HepG2 (cell line): ENCODE data around the gene NDE1. TPM values are rescaled to one million over a fixed set of nuclear protein-coding genes. Genes with fewer than 3 reads are reported as not detected.

Experiments
- BRCA1 ChIP-seq: sonication (generic); formaldehyde crosslinking; IDR thresholded peaks from 2 replicates; pipeline ENCODE4 v1.4.0; 2020; ENCODE audit warnings: missing genetic modification reagents
- CENPT ChIP-seq: sonication (generic); formaldehyde crosslinking; IDR thresholded peaks from 2 replicates; pipeline ENCODE4 v1.8.0; 2022; ENCODE audit warnings: low read depth, mild to moderate bottlenecking, moderate library complexity, missing genetic modification reagents
- DMAP1 ChIP-seq: IDR thresholded peaks from 2 replicates; pipeline ENCODE4 v1.6.1; 2016
- ISL2 ChIP-seq: sonication (generic); formaldehyde crosslinking; IDR thresholded peaks from 2 replicates; pipeline ENCODE4 v1.5.0; 2020; ENCODE audit warnings: missing genetic modification reagents
- MIER2 ChIP-seq: IDR thresholded peaks from 2 replicates; pipeline ENCODE4 v1.6.1; 2016; ENCODE audit warnings: missing biosample characterization, missing genetic modification reagents
- MTA3 ChIP-seq: sonication (generic); formaldehyde crosslinking; IDR thresholded peaks from 2 replicates; pipeline ENCODE4 v1.4.0; 2020; ENCODE audit warnings: missing genetic modification reagents
- POLR2A ChIP-seq, 2 experiments: IDR thresholded peaks; 2 replicates each; pipeline ENCODE4 v1.6.1; 2011; ENCODE audit warnings: low read depth in 2 of 2, low read length in 2 of 2, mild to moderate bottlenecking in 1 of 2, moderate library complexity in 1 of 2; ENCODE audit not compliant: insufficient read depth in 1 of 2
- ZBTB21 ChIP-seq: sonication (generic); formaldehyde crosslinking; IDR thresholded peaks from 2 replicates; pipeline ENCODE4 v1.4.0; 2020; ENCODE audit warnings: missing genetic modification reagents
- ZBTB7A ChIP-seq: sonication (generic); formaldehyde crosslinking; IDR thresholded peaks from 2 replicates; pipeline ENCODE4 v1.8.0; 2022; ENCODE audit warnings: mild to moderate bottlenecking, missing genetic modification reagents
- ZNF343 ChIP-seq: sonication (generic); formaldehyde crosslinking; IDR thresholded peaks from 2 replicates; pipeline ENCODE4 v1.4.0; 2020; ENCODE audit warnings: mild to moderate bottlenecking, missing genetic modification reagents
- ZNF468 ChIP-seq: sonication (generic); formaldehyde crosslinking; IDR thresholded peaks from 2 replicates; pipeline ENCODE4 v1.8.0; 2022; ENCODE audit warnings: mild to moderate bottlenecking, moderate library complexity, missing genetic modification reagents
- ZNF562 ChIP-seq: sonication (generic); formaldehyde crosslinking; IDR thresholded peaks from 2 replicates; pipeline ENCODE4 v1.8.0; 2022; ENCODE audit warnings: missing genetic modification reagents, borderline replicate concordance
- ZNF564 ChIP-seq: sonication (generic); formaldehyde crosslinking; IDR thresholded peaks from 2 replicates; pipeline ENCODE4 v1.8.1; 2023; ENCODE audit warnings: mild to moderate bottlenecking, missing genetic modification reagents
- ZNF615 ChIP-seq: sonication (generic); formaldehyde crosslinking; IDR thresholded peaks from 2 replicates; pipeline ENCODE4 v1.5.0; 2020; ENCODE audit warnings: mild to moderate bottlenecking, missing genetic modification reagents, borderline replicate concordance
- ZSCAN30 ChIP-seq: sonication (generic); formaldehyde crosslinking; IDR thresholded peaks from 2 replicates; pipeline ENCODE4 v1.5.0; 2020; ENCODE audit warnings: mild to moderate bottlenecking, missing genetic modification reagents
- polyA plus RNA-seq, 8 experiments: library from polyadenylated mRNA; depleted of rRNA in 3 of 8; stranded (reverse) in 7 of 8; unstranded in 1 of 8; fragments of >200 nt; fragmentation: Illumina TruSeq in 4 of 8; extraction: Trizol in 4 of 8; gene quantifications; 2 replicates each; pipeline versions ENCODE4 v1.2.1 to v1.2.3, GENCODE V29; 2011 to 2016; ENCODE audit warnings: low read depth in 4 of 8, missing spikeins in 1 of 8, mixed read lengths in 1 of 8; ENCODE audit not compliant: insufficient read depth in 1 of 8
- total RNA-seq, 5 experiments: library from RNA; depleted of rRNA; stranded (reverse); fragments of >200 nt; fragmentation: Illumina TruSeq; extraction: Trizol; gene quantifications; 2 replicates each; pipeline ENCODE4 v1.2.3, GENCODE V29; 2016; ENCODE audit warnings: low read depth in 1 of 5
- TF ChIP-seq, protein P1 (sequence below): sonication (generic); formaldehyde crosslinking; IDR thresholded peaks from 2 replicates; pipeline ENCODE4 v1.5.0; 2020; ENCODE audit warnings: missing genetic modification reagents
- TF ChIP-seq, protein P2 (sequence below): sonication (generic); formaldehyde crosslinking; IDR thresholded peaks from 2 replicates; pipeline ENCODE4 v1.4.0; 2020; ENCODE audit warnings: mild to moderate bottlenecking, missing genetic modification reagents
- TF ChIP-seq, protein P3 (sequence below): sonication (generic); formaldehyde crosslinking; conservative IDR thresholded peaks from 2 replicates; pipeline ENCODE4 v1.4.0; 2020; ENCODE audit warnings: missing genetic modification reagents
- TF ChIP-seq, protein P4 (sequence below): sonication (generic); formaldehyde crosslinking; IDR thresholded peaks from 2 replicates; pipeline ENCODE4 v1.4.0; 2020; ENCODE audit warnings: missing genetic modification reagents

Gene NDE1
- total and polyA plus RNA-seq, 2 of the 13 experiments (the other 11 are each of a cell fraction or from before 2014, with no cell fraction given) = 40.9 to 72.5 TPM

GRCh38 chr16:15607700-15608396 is 42.2 kb upstream of the NDE1 start (continued):
- TF ChIP-seq ZNF343 (CRISPR knock-in tag) (no peak), MIER2 (CRISPR knock-in tag) (no peak; the same call in 1 of the 2 replicates), ZNF468 (CRISPR knock-in tag) (no peak), MTA3 (no peak), ZSCAN30 (no peak), CENPT (CRISPR knock-in tag) (no peak), BRCA1 (CRISPR knock-in tag) (no peak), ISL2 (CRISPR knock-in tag) (no peak), ZNF562 (no peak), POLR2A (IDR thresholded peaks at IDR 0.05; ENCODE audit: insufficient read depth in 1 of 2, low read depth in 2 of 2, low read length in 2 of 2) (no peak), ZBTB7A (no peak), ZNF564 (CRISPR knock-in tag) (no peak), DMAP1 (CRISPR knock-in tag) (no peak), ZBTB21 (peak; percentile 92), ZNF615 (CRISPR knock-in tag) (no peak)
- TF ChIP-seq, protein P1, sequence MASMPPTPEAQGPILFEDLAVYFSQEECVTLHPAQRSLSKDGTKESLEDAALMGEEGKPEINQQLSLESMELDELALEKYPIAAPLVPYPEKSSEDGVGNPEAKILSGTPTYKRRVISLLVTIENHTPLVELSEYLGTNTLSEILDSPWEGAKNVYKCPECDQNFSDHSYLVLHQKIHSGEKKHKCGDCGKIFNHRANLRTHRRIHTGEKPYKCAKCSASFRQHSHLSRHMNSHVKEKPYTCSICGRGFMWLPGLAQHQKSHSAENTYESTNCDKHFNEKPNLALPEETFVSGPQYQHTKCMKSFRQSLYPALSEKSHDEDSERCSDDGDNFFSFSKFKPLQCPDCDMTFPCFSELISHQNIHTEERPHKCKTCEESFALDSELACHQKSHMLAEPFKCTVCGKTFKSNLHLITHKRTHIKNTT = no peak
- TF ChIP-seq, protein P2, sequence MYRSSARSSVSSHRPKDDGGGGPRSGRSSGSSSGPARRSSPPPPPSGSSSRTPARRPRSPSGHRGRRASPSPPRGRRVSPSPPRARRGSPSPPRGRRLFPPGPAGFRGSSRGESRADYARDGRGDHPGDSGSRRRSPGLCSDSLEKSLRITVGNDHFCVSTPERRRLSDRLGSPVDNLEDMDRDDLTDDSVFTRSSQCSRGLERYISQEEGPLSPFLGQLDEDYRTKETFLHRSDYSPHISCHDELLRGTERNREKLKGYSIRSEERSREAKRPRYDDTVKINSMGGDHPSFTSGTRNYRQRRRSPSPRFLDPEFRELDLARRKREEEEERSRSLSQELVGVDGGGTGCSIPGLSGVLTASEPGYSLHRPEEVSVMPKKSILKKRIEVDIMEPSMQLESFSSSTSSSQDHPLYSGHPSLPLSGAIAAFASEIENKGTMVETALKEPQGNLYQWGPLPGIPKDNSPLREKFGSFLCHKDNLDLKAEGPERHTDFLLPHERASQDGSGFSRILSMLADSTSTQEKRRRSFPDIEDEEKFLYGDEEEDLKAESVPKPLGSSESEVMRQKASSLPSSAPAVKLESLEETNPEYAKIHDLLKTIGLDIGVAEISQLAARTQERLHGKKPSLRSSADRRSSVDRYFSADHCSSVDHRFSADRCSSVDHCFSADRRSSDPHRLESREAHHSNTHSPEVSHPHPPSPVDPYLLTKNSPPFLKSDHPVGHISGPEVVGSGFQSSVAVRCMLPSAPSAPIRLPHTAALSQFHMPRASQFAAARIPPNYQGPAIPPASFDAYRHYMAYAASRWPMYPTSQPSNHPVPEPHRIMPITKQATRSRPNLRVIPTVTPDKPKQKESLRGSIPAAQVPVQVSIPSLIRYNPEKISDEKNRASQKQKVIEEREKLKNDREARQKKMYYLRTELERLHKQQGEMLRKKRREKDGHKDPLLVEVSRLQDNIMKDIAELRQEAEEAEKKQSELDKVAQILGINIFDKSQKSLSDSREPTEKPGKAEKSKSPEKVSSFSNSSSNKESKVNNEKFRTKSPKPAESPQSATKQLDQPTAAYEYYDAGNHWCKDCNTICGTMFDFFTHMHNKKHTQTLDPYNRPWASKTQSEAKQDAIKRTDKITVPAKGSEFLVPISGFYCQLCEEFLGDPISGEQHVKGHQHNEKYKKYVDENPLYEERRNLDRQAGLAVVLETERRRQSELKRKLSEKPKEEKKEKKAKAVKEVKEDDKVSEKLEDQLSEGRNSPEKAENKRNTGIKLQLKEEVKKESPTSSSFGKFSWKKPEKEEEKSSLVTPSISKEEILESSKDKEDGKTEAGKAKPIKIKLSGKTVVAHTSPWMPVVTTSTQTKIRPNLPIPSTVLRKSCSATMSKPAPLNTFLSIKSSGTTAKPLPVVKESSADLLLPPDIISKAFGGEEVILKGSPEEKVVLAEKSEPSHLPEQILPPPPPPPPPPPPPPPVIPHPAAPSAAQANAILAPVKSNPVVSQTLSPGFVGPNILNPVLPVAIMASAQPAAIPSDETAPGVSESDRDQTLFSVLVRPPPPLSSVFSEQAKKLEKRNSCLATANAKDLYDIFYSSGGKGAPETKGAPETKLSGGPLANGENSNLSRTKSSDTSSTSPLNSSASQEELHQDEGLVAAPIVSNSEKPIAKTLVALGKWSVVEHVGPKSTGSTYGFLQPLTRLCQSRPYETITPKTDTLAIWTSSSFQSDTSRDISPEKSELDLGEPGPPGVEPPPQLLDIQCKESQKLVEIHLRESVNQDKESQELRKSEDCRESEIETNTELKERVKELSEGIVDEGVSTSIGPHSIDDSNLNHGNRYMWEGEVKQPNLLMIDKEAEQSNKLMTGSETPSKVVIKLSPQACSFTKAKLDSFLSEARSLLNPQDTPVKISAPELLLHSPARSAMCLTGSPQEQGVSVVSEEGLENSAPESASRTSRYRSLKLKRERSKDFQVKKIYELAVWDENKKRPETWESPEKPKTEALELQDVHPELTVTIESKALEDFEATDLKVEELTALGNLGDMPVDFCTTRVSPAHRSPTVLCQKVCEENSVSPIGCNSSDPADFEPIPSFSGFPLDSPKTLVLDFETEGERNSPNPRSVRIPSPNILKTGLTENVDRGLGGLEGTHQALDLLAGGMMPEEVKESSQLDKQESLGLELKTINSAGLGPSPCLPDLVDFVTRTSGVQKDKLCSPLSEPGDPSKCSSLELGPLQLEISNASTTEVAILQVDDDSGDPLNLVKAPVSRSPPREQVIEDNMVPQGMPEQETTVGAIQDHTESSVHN (CRISPR knock-in tag) = peak; percentile 72
- TF ChIP-seq, protein P3, sequence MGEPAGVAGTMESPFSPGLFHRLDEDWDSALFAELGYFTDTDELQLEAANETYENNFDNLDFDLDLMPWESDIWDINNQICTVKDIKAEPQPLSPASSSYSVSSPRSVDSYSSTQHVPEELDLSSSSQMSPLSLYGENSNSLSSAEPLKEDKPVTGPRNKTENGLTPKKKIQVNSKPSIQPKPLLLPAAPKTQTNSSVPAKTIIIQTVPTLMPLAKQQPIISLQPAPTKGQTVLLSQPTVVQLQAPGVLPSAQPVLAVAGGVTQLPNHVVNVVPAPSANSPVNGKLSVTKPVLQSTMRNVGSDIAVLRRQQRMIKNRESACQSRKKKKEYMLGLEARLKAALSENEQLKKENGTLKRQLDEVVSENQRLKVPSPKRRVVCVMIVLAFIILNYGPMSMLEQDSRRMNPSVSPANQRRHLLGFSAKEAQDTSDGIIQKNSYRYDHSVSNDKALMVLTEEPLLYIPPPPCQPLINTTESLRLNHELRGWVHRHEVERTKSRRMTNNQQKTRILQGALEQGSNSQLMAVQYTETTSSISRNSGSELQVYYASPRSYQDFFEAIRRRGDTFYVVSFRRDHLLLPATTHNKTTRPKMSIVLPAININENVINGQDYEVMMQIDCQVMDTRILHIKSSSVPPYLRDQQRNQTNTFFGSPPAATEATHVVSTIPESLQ (CRISPR knock-in tag) = no peak
- TF ChIP-seq, protein P4, sequence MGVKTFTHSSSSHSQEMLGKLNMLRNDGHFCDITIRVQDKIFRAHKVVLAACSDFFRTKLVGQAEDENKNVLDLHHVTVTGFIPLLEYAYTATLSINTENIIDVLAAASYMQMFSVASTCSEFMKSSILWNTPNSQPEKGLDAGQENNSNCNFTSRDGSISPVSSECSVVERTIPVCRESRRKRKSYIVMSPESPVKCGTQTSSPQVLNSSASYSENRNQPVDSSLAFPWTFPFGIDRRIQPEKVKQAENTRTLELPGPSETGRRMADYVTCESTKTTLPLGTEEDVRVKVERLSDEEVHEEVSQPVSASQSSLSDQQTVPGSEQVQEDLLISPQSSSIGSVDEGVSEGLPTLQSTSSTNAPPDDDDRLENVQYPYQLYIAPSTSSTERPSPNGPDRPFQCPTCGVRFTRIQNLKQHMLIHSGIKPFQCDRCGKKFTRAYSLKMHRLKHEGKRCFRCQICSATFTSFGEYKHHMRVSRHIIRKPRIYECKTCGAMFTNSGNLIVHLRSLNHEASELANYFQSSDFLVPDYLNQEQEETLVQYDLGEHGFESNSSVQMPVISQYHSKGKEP (CRISPR knock-in tag) = no peak
